H1 (cell line): ENCODE results near the gene GRID1. TPM values are rescaled to one million over a fixed set of nuclear protein-coding genes. Genes with fewer than 3 reads are reported as not detected.

Source experiments
- BRCA1 ChIP-seq: IDR thresholded peaks from 2 replicates; pipeline ENCODE4 v1.6.1; 2012; ENCODE audit warnings: low read depth, low read length, improper control_type of control experiment
- CHD7 ChIP-seq: fragments of 300-600 bp; sonication (generic); IDR thresholded peaks from 2 replicates; pipeline ENCODE4 v1.7.1; 2012; ENCODE audit warnings: low read length, moderate library complexity, mild to moderate bottlenecking, inconsistent platforms; ENCODE audit not compliant: insufficient replicate concordance
- GABPA ChIP-seq: IDR thresholded peaks from 2 replicates; pipeline ENCODE4 v1.6.1; 2011; ENCODE audit warnings: mild to moderate bottlenecking, low read length, moderate library complexity, borderline replicate concordance; ENCODE audit not compliant: insufficient read depth
- JUND ChIP-seq: IDR thresholded peaks from 2 replicates; pipeline ENCODE4 v1.6.1; 2011; ENCODE audit warnings: mild to moderate bottlenecking, improper control_type of control experiment, low read length
- MAFK ChIP-seq: IDR thresholded peaks from 2 replicates; pipeline ENCODE4 v1.6.1; 2012; ENCODE audit warnings: low read depth, mild to moderate bottlenecking, improper control_type of control experiment, low read length
- NANOG ChIP-seq: IDR thresholded peaks from 2 replicates; pipeline ENCODE4 v1.6.1; 2011; ENCODE audit warnings: low read length, low read depth, mild to moderate bottlenecking, inconsistent platforms; ENCODE audit not compliant: insufficient read depth, poor library complexity, severe bottlenecking
- NRF1 ChIP-seq: IDR thresholded peaks from 2 replicates; pipeline ENCODE4 v1.6.1; 2011; ENCODE audit warnings: mild to moderate bottlenecking, low read depth, low read length, improper control_type of control experiment
- POU5F1 ChIP-seq: IDR thresholded peaks from 2 replicates; pipeline ENCODE4 v1.6.1; 2011; ENCODE audit warnings: low read depth, mild to moderate bottlenecking, low read length, moderate library complexity
- RBBP5 ChIP-seq: IDR thresholded peaks from 2 replicates; pipeline ENCODE4 v1.7.1; 2012; ENCODE audit warnings: low read depth, mild to moderate bottlenecking, inconsistent platforms, low read length, moderate library complexity, borderline replicate concordance
- SP2 ChIP-seq: IDR thresholded peaks from 2 replicates; pipeline ENCODE4 v1.6.1; 2012; ENCODE audit warnings: mild to moderate bottlenecking, low read length, inconsistent platforms
- polyA plus RNA-seq, 7 experiments: library from polyadenylated mRNA; depleted of rRNA in 3 of 7; stranded (reverse) in 5 of 7; unstranded in 2 of 7; fragments of >200 nt in 5 of 7; fragments of 200-250 nt in 2 of 7; gene quantifications; 1 replicate in 5 of 7; 2 replicates in 1 of 7; 4 replicates in 1 of 7; pipeline versions ENCODE4 v1.2.1 to v1.2.3, GENCODE V29; 2011 to 2013; ENCODE audit warnings: missing spikeins in 2 of 7, mixed read lengths in 2 of 7
- total RNA-seq: library from RNA; stranded (reverse); fragmentation: NEBNext Ultra II Directional; extraction: Animal tissue kit (Norgen Biotek cat#: 25700); gene quantifications from 2 replicates; pipeline ENCODE4 v1.2.1, GENCODE V29; 2021
- TF ChIP-seq, protein P1 (sequence below): IDR thresholded peaks from 2 replicates; pipeline ENCODE4 v1.6.1; 2011; ENCODE audit warnings: low read length, improper control_type of control experiment

Gene GRID1
- total and polyA plus RNA-seq, 2 of the 8 experiments (the other 6 are each of a cell fraction or from before 2014, with no cell fraction given), result 0.22 to 0.30 TPM

DNA sequence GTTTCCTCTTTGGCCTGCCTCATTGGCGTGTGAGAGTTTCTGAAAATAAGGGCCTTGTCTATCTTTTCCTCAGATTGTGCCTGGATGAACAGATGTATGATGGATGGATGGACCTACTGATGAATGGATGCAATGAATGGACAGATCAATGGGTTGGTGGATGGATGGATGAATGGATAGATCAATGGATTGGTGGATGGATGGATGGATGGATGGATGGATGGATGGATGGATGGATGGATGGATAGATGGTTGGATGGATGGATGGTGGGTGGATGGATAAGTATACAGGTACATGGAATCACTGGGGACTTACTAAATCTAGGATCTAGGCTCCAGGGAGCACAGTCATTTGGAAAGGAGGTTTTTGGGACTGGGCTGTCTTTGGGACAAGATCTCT lies 331.9 kb downstream of the GRID1 start (continued):
- TF ChIP-seq CHD7 (no peak), RBBP5 (no peak), NRF1 (no peak), MAFK (no peak), NANOG (no peak), GABPA (no peak), BRCA1 (no peak), JUND (no peak), POU5F1 (no peak), SP2 (no peak)
- TF ChIP-seq, protein P1, sequence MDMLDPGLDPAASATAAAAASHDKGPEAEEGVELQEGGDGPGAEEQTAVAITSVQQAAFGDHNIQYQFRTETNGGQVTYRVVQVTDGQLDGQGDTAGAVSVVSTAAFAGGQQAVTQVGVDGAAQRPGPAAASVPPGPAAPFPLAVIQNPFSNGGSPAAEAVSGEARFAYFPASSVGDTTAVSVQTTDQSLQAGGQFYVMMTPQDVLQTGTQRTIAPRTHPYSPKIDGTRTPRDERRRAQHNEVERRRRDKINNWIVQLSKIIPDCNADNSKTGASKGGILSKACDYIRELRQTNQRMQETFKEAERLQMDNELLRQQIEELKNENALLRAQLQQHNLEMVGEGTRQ, result no peak
